WTC11 (cell line): ENCODE measurements around the gene RSU1. TPM values are rescaled to one million over a fixed set of nuclear protein-coding genes. Genes with fewer than 3 reads are reported as not detected.

Source experiments
- ATAC-seq: fragments of 200-7000 bp; cut with Tn5 transposase; 2 replicates; pipeline ENCODE4 v1.10.0; 2021; ENCODE audit warnings: mild to moderate bottlenecking, moderate library complexity
- CTCF ChIA-PET: fragments of 300-600 bp; sonication (Branson Sonifier 250); formaldehyde crosslinking; loops from one replicate; lab custom pipeline; 2021; ENCODE audit warnings: antibody characterized with exemption; lab: Charles Lee
- POLR2A ChIA-PET: fragments of 350-600 bp; sonication (Branson Sonifier 250); formaldehyde crosslinking; loops from one replicate; lab custom pipeline; 2021; ENCODE audit warnings: antibody characterized with exemption; lab: Charles Lee
- DNase-seq: peaks from one replicate; pipeline ENCODE4 v3.0.0; 2021; ENCODE audit warnings: low spot score
- H3K27ac Mint-ChIP-seq: 2 replicates; pipeline ENCODE4 v1.8.0; 2021; ENCODE audit warnings: mixed read lengths
- H3K27me3 Mint-ChIP-seq: 2 replicates; pipeline ENCODE4 v1.8.0; 2021; ENCODE audit warnings: low read depth, mild to moderate bottlenecking, moderate library complexity, mixed read lengths
- H3K36me3 Mint-ChIP-seq: 2 replicates; pipeline ENCODE4 v1.8.0; 2021; ENCODE audit warnings: mixed read lengths
- H3K4me1 Mint-ChIP-seq: 2 replicates; pipeline ENCODE4 v1.8.0; 2022; ENCODE audit warnings: mixed read lengths
- H3K4me3 Mint-ChIP-seq: 2 replicates; pipeline ENCODE4 v1.8.0; 2021; ENCODE audit warnings: mild to moderate bottlenecking, moderate library complexity, mixed read lengths
- H3K9me3 Mint-ChIP-seq: 2 replicates; pipeline ENCODE4 v1.8.0; 2021; ENCODE audit warnings: mixed read lengths
- AR ChIP-seq: fragments of 250-450 bp; sonication (Bioruptor Pico); IDR thresholded peaks from 2 replicates; pipeline ENCODE4 v1.9.0; 2021; ENCODE audit warnings: mild to moderate bottlenecking
- CBFB ChIP-seq: sonication (generic); formaldehyde crosslinking; IDR thresholded peaks from 2 replicates; pipeline ENCODE4 v1.8.1; 2022; ENCODE audit warnings: mild to moderate bottlenecking, low read depth, missing genetic modification reagents
- E2F5 ChIP-seq: sonication (generic); formaldehyde crosslinking; IDR thresholded peaks from 2 replicates; pipeline ENCODE4 v1.8.1; 2022; ENCODE audit warnings: mild to moderate bottlenecking, moderate library complexity, missing genetic modification reagents
- FOXK1 ChIP-seq: sonication (generic); formaldehyde crosslinking; IDR thresholded peaks from 2 replicates; pipeline ENCODE4 v1.8.0; 2022; ENCODE audit warnings: mild to moderate bottlenecking, moderate library complexity, missing genetic modification reagents
- FOXP4 ChIP-seq: sonication (generic); formaldehyde crosslinking; IDR thresholded peaks from 2 replicates; pipeline ENCODE4 v1.8.0; 2022; ENCODE audit warnings: mild to moderate bottlenecking, missing genetic modification reagents
- GRHL2 ChIP-seq: fragments of 250-450 bp; sonication (Bioruptor Pico); IDR thresholded peaks from 2 replicates; pipeline ENCODE4 v1.8.0; 2022; ENCODE audit warnings: mild to moderate bottlenecking, moderate library complexity; ENCODE audit not compliant: insufficient replicate concordance, severe bottlenecking
- GTF2I ChIP-seq: fragments of 250-450 bp; sonication (Bioruptor Pico); conservative IDR thresholded peaks from 2 replicates; pipeline ENCODE4 v1.4.0; 2021; ENCODE audit warnings: mild to moderate bottlenecking
- IRF1 ChIP-seq: sonication (generic); formaldehyde crosslinking; IDR thresholded peaks from 2 replicates; pipeline ENCODE4 v1.8.0; 2023; ENCODE audit warnings: missing genetic modification reagents
- IRF2 ChIP-seq: sonication (generic); formaldehyde crosslinking; IDR thresholded peaks from 2 replicates; pipeline ENCODE4 v1.8.0; 2022; ENCODE audit warnings: low read depth, missing genetic modification reagents, borderline replicate concordance
- JAZF1 ChIP-seq: fragments of 250-450 bp; sonication (Bioruptor Pico); IDR thresholded peaks from 2 replicates; pipeline ENCODE4 v1.9.0; 2021; ENCODE audit warnings: moderate library complexity, mild to moderate bottlenecking, inconsistent platforms
- KAT7 ChIP-seq: sonication (generic); formaldehyde crosslinking; IDR thresholded peaks from 2 replicates; pipeline ENCODE4 v1.8.1; 2023; ENCODE audit warnings: missing genetic modification reagents, mild to moderate bottlenecking, borderline replicate concordance
- MYBL2 ChIP-seq: sonication (generic); formaldehyde crosslinking; IDR thresholded peaks from 2 replicates; pipeline ENCODE4 v1.8.1; 2023; ENCODE audit warnings: mild to moderate bottlenecking, moderate library complexity, missing genetic modification reagents
- NR2C2 ChIP-seq: sonication (generic); formaldehyde crosslinking; IDR thresholded peaks from 2 replicates; pipeline ENCODE4 v1.8.0; 2022; ENCODE audit warnings: mild to moderate bottlenecking, missing genetic modification reagents
- PREB ChIP-seq: sonication (generic); formaldehyde crosslinking; IDR thresholded peaks from 2 replicates; pipeline ENCODE4 v1.8.1; 2022; ENCODE audit warnings: mild to moderate bottlenecking, missing genetic modification reagents, moderate library complexity, borderline replicate concordance
- PRRX2 ChIP-seq: fragments of 250-450 bp; sonication (Bioruptor Pico); IDR thresholded peaks from 2 replicates; pipeline ENCODE4 v1.8.0; 2021; ENCODE audit warnings: mild to moderate bottlenecking
- SMAD3 ChIP-seq: sonication (generic); formaldehyde crosslinking; IDR thresholded peaks from 2 replicates; pipeline ENCODE4 v1.8.0; 2022; ENCODE audit warnings: missing genetic modification reagents, mild to moderate bottlenecking, borderline replicate concordance
- TCF7 ChIP-seq: sonication (generic); formaldehyde crosslinking; IDR thresholded peaks from 2 replicates; pipeline ENCODE4 v1.8.0; 2022; ENCODE audit warnings: mild to moderate bottlenecking, low read depth, missing genetic modification reagents, moderate library complexity
- USF2 ChIP-seq: sonication (generic); formaldehyde crosslinking; IDR thresholded peaks from 2 replicates; pipeline ENCODE4 v1.8.1; 2023; ENCODE audit warnings: mild to moderate bottlenecking, missing genetic modification reagents, moderate library complexity
- ZNF138 ChIP-seq: sonication (generic); formaldehyde crosslinking; conservative IDR thresholded peaks from 2 replicates; pipeline ENCODE4 v1.8.1; 2022; ENCODE audit warnings: mild to moderate bottlenecking, moderate library complexity, missing genetic modification reagents
- ZNF232 ChIP-seq: sonication (generic); formaldehyde crosslinking; IDR thresholded peaks from 2 replicates; pipeline ENCODE4 v1.8.0; 2022; ENCODE audit warnings: mild to moderate bottlenecking, missing genetic modification reagents
- ZNF263 ChIP-seq: sonication (generic); formaldehyde crosslinking; IDR thresholded peaks from 2 replicates; pipeline ENCODE4 v1.8.1; 2022; ENCODE audit warnings: low read depth, mild to moderate bottlenecking, moderate library complexity, missing genetic modification reagents
- ZNF396 ChIP-seq: fragments of 250-450 bp; sonication (Bioruptor Pico); IDR thresholded peaks from 2 replicates; pipeline ENCODE4 v1.8.0; 2021; ENCODE audit warnings: mild to moderate bottlenecking, moderate library complexity, borderline replicate concordance
- ZNF512 ChIP-seq: sonication (generic); formaldehyde crosslinking; IDR thresholded peaks from 2 replicates; pipeline ENCODE4 v1.8.1; 2022; ENCODE audit warnings: missing genetic modification reagents, borderline replicate concordance
- ZNF671 ChIP-seq: fragments of 250-450 bp; sonication (Bioruptor Pico); IDR thresholded peaks from 2 replicates; pipeline ENCODE4 v1.8.0; 2021; ENCODE audit warnings: mild to moderate bottlenecking
- total RNA-seq: library from RNA; stranded (reverse); gene quantifications from 3 replicates; pipeline ENCODE4 v1.2.3, GENCODE V29; 2021

RSU1 gene
- total RNA-seq, 1 experiment from 2014 or later = 46.4 TPM

GRCh38 chr10:16835228-16835627, 18.0 kb upstream of the RSU1 start (continued):
- TF ChIP-seq GTF2I = no peak
- no peak for TF ChIP-seq ZNF671 (CRISPR knock-in tag)
- TF ChIP-seq SMAD3 (CRISPR knock-in tag) = no peak
- TF ChIP-seq IRF2 (CRISPR knock-in tag) = no peak
- TF ChIP-seq, all 79 proteins: peak for 0

GRCh38 chr10:16832351-16833080, 15.3 kb upstream of the RSU1 start:
- Mint-ChIP-seq H3K27ac (no peak overlapping the region), H3K4me3 (no peak overlapping the region), H3K36me3 (no peaks in the 10 kb centered on the region), H3K27me3 (no peaks in the 10 kb centered on the region)
- ChIA-PET CTCF (interaction anchor here (1.0 kb wide), 1 partner anchor 15 kb away, joined by 3 read pairs; the partner anchor contains the start of gene RSU1), POLR2A (no interaction called here)
- ATAC-seq (no peak), DNase-seq (no peak)
- TF ChIP-seq JAZF1 (CRISPR knock-in tag) = no peak
- TF ChIP-seq PRRX2 (CRISPR knock-in tag) = no peak
- no peak for TF ChIP-seq CBFB (CRISPR knock-in tag)
- no peak for TF ChIP-seq ZNF232 (CRISPR knock-in tag)
- no peak for TF ChIP-seq NR2C2 (CRISPR knock-in tag)
- no peak for TF ChIP-seq KAT7 (CRISPR knock-in tag)
- no peak for TF ChIP-seq MYBL2 (CRISPR knock-in tag)
- no peak for TF ChIP-seq FOXP4 (CRISPR knock-in tag)
- no peak for TF ChIP-seq E2F5 (CRISPR knock-in tag)
- TF ChIP-seq PREB (CRISPR knock-in tag) = no peak
- no peak for TF ChIP-seq ZNF138 (CRISPR knock-in tag)
- TF ChIP-seq FOXK1 (CRISPR knock-in tag) = no peak
- TF ChIP-seq IRF1 (CRISPR knock-in tag) = no peak
- no peak for TF ChIP-seq TCF7 (CRISPR knock-in tag)
- no peak for TF ChIP-seq USF2
- TF ChIP-seq ZNF396 (CRISPR knock-in tag) = no peak
- no peak for TF ChIP-seq ZNF512 (CRISPR knock-in tag)
- TF ChIP-seq GRHL2 (CRISPR knock-in tag) = no peak
- no peak for TF ChIP-seq ZNF263 (CRISPR knock-in tag)
- TF ChIP-seq AR (CRISPR knock-in tag) = no peak
- TF ChIP-seq, all 79 proteins: peak for 0
- Mint-ChIP-seq H3K4me1 (peaks cover 15% of the 10 kb centered on the region), H3K9me3 (no peaks in the 10 kb centered on the region)
